GM13977 (cell line): Measurements from ENCODE around the gene SYT2.
"Not testable (repeated sequence)": the region's sequence is repeated elsewhere in the genome, so short reads cannot be mapped to it uniquely, and the experiment has no call there.

Experiments used
- DNase-seq: peaks from one replicate; pipeline ENCODE4 v3.0.0; 2012; ENCODE audit warnings: low spot score
- in situ Hi-C: fragments of 300-500 bp; cut with MboI; formaldehyde crosslinking; loops from one replicate; pipeline ENCODE4 v1.12.0; 2022; ENCODE audit warnings: low sequenced_read_pairs, low pct_unique_long_range_greater_than_20kb, mixed read lengths, inconsistent platforms; ENCODE audit not compliant: unreplicated experiment
- TF ChIP-seq, protein P1 (sequence below): IDR thresholded peaks from 2 replicates; pipeline ENCODE4 v1.5.1; 2012; ENCODE audit warnings: mild to moderate bottlenecking, control low read depth; ENCODE audit not compliant: insufficient read depth; ENCODE audit errors: extremely low read depth, missing control alignments

SYT2 gene

DNA sequence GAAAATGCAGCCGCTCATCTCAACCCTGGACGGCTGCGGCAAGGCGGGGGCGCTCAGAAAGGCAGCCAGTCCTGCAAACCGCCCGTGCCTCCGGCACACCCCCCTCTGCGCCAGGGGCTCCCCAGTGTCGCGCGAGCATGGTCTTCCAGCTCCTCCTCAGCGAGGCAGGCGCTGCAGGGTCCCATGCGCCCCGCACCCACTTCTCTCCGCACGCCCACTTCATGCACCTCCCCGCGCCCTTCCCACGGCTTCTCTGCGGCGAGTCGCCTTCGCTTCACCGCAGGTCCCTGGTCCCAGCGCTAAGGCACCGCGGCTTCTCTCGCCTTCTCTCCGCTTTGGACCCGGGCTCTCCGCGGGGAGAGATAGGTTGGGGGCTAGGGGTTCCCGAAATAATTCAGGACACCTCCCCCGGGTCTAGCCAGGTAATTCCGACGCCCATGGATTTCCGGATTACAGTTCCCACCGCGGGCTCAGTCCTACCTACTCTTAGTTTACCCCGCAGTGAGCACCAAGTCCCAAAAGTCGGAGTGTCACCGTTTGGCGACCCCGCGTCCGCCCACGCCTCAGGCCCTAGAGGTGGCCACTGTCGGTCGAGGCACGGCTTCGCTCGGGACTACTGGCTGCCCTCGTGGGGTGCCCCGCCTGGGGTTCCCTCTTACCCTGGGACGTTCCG is 67.5 kb downstream of the SYT2 start:
- no peak for DNase-seq
- in situ Hi-C loops: no loop called here

DNA sequence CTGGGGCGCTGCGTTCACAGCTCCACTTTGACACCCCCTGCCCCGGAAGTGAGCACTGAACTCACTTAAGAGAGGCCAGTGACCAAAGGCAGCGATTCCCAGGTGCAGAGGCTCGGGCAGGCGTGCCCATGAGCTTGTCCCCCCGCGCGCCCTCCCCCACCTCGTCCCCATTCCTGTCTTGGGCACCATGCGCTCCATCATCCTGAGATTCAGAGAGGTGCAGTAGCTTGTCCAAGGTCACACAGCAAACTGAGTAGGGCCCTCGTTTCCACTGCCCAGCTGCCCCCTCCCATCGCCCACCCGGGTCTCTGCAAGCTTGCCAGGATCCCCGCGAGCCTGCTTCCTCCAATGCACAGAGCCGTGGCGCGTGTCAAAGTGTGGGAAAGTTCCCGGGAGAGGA is 68.0 kb downstream of the SYT2 start:
- in situ Hi-C loops: no loop called here
- no peak for DNase-seq
- TF ChIP-seq, protein P1, sequence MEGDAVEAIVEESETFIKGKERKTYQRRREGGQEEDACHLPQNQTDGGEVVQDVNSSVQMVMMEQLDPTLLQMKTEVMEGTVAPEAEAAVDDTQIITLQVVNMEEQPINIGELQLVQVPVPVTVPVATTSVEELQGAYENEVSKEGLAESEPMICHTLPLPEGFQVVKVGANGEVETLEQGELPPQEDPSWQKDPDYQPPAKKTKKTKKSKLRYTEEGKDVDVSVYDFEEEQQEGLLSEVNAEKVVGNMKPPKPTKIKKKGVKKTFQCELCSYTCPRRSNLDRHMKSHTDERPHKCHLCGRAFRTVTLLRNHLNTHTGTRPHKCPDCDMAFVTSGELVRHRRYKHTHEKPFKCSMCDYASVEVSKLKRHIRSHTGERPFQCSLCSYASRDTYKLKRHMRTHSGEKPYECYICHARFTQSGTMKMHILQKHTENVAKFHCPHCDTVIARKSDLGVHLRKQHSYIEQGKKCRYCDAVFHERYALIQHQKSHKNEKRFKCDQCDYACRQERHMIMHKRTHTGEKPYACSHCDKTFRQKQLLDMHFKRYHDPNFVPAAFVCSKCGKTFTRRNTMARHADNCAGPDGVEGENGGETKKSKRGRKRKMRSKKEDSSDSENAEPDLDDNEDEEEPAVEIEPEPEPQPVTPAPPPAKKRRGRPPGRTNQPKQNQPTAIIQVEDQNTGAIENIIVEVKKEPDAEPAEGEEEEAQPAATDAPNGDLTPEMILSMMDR: no peak

More for the DNA sequence above, 67.5 kb downstream of the SYT2 start:
- TF ChIP-seq, protein P1: no peak

DNA sequence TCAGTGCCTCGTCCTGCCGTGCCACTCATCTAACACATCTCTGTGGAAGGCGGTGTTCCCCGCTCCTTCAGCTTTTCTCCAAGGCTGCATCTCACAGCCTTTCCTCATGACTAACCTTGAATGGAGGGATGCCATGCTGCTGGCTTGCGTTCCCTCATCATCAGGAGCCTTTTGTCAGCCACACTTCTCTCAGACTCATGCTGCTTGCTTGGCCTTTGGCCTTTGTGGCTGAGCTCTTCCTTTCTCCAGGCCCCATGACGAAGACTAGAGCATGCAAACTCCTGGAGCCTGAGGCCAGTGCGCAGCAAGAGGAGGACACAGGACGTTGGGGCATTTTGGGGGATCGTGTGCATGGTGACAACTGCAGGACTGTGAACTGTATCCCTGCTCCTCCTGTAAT is 70.8 kb downstream of the SYT2 start:
- in situ Hi-C loops: no loop called here
- TF ChIP-seq, protein P1: no peak
- no peak for DNase-seq

DNA sequence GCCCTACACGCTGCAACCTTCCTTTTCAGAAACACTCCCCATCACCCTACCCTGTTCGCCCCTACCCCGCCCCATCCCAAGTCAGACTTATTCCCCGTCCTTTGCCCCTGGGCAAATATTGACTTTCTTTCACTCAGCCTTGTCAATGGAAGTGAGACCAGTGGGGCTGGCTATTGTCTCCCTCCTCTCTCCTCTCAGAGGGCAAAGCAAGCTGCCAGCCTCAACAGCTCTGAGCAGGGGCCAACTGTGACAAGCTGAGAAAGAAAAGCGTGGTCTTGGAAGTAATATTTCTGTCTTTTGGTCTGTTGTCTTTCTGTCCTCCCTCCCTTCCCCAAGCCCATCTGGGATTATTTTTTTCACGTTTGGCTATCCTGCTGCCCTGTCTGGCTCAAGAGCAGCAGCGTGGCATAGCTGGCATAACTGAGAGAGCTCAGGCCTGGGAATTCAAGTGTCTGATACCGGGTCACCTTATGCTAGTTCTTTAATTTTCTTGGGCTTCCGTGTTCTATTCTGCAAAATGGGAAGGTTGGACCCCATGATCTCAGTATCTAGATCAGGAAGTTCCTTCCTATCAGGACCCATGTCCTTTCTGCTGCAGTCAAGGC is 71.5 kb downstream of the SYT2 start:
- in situ Hi-C loops, DNase-seq: not testable (repeated sequence)

DNA sequence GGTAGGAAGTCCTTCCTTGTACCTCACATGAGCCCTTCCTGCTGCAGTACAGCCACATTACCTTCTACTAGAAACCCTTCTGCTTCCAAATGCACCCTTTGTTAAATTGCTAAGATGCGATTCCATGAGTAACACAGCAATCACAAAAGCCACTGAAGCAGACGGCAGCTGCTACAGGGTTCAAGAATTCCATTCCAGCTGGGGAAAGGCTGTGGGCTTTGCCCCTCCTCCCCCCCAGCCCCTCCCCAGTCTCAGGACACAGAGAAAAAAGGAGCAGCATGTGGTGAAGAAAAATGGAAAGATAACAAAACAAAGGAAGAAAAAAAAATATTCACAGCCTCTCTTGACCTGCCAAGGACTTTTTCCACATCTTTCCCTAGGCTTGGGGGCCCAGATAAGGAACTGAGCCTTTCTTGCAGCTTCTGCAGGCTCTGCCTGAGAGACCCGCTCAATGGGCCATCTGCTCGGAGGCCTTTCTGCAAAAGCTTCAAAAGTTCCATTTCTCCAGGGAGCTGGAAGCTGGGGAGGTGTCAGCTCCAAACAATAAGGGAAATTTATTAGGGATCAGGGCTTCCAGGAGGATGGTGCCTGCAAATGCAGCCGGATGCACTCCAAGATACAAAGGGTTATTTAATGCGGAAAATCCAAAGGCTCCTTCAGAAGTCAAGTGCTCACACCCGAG is 72.1 kb downstream of the SYT2 start:
- in situ Hi-C loops: no loop called here
- no peak for DNase-seq
- TF ChIP-seq, protein P1: no peak

DNA sequence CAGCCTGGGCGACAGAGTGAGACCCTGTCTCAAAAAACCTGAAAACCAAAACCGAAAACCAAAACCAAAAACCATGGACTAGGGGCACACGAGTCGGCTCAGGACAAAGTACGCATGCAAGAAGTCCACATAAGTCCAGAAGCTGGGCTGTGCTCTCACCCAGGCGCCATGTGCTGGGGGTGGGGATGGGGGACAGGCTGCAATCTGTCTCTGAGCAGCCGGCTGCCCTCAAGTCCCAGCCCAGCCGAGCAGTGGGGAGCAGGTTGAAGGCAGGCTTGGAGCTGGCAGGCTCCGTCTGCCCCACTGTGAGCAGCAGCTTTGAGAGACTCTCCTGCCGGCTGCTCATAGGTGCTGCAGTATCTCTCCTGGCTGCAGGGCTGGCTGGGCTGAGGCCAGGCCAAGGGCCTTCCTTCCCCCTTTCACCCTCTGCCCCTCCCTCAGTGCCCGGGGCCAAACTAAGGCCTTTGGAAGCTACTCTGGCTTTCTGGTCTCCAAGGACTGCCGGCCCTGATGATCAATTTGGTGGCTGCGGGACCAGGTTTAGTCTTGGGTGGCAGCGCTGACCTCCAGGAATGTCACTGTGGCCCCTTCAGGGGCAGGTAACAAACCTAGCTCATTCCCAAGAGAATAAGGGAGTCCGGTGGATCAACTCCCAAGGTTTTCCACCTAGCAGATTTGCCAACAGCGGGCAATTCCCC is 72.8 kb downstream of the SYT2 start:
- in situ Hi-C loops, DNase-seq: not testable (repeated sequence)

DNA sequence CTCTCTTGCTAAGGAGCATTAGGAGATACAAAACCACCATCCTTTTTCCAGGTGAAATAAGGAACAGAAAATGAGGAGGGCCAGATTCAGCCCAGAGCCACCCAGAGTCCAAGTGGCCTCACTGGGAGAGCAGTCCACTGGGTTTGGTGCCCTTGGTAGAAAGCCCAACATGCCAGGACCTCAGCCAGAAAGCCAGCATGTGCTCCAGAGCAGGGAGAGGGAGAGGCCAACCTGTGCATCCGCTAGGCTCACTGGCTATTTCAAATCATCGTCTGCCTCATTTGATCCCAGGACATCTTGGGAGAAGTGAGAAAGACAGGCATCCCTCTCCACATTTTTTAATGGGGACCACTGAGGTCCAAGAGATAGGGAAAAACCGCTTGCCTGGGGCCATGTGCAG is 74.1 kb downstream of the SYT2 start:
- DNase-seq, in situ Hi-C loops: not testable (repeated sequence)

DNA sequence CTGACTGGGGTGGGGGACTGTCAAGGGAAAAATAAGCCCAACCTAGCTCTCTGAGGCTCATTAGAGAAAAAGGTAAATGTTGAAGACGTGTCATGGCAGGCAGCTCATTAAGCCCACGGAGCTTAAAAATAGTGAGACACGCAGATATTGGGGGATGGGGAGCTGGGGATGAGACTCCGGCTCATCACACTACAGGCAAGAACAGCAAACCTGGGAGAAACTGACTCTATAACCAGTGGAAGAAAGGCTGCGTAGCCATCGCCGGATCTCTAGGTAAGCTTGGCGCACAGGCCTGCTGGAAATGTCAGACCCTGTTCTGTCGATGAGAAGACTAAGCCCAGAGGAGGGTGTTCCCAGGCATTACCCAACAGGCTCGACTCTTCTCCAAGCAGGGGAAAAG is 78.0 kb downstream of the SYT2 start:
- in situ Hi-C loops: no loop called here
- DNase-seq: no peak
- TF ChIP-seq, protein P1: no peak
